GM18858 (cell line): ENCODE measurements around the gene FOXRED1.
"Not testable (repeated sequence)": the region's sequence is repeated elsewhere in the genome, so short reads cannot be mapped to it uniquely, and the experiment has no call there.

Source experiments
- ATAC-seq: cut with Tn5 transposase; IDR thresholded peaks from one replicate; pipeline ENCODE4 v1.9.1; 2021; ENCODE audit not compliant: unreplicated experiment

Gene FOXRED1

DNA sequence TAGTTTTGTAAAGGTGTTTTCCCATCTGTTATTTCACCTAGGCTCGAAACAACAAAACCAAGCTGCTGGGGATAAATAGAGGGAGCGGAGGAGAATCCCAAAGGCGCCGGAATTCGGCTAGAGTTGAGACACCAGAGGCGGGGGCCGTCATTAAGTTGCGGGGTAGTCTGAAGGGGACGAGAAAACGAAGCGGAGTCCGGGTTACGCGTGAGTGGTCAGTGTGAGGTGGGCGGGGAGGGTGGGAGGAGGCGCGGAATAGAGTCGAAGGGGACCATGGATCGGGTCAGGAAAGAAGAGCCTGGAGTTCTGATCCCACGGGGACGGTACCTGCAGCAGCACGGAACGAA lies 620 bp upstream of the FOXRED1 start:
- no peak for ATAC-seq

- no peak for ATAC-seq
Measured at GRCh38 chr11:126277322-126277721, 8.4 kb downstream of the FOXRED1 start.

GRCh38 chr11:126277780-126278179 lies 8.8 kb downstream of the FOXRED1 start:
- ATAC-seq = no peak

DNA sequence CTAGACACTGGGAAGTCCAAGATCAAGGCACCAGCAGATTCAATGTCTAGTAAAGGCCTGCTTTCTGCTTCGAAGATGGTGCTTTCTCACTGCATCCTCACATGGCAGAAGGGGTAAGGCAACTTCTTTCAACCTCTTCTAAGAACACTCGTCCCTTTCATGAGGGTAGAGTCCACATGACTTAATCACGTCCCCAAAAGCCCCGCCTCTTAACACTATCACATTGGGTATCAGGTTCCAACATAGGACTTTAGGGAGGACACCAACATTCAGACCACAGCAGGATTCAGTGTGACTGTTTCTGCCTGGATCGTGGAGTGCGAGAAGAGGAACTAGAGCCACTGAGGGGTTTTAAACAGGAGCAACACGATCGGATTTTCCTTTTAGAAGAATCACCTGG lies 10.2 kb downstream of the FOXRED1 start:
- no peak for ATAC-seq

GRCh38 chr11:126280595-126280994 lies 11.6 kb downstream of the FOXRED1 start:
- ATAC-seq = no peak

- ATAC-seq = no peak
Measured at GRCh38 chr11:126281245-126281644, 12.3 kb downstream of the FOXRED1 start.

DNA sequence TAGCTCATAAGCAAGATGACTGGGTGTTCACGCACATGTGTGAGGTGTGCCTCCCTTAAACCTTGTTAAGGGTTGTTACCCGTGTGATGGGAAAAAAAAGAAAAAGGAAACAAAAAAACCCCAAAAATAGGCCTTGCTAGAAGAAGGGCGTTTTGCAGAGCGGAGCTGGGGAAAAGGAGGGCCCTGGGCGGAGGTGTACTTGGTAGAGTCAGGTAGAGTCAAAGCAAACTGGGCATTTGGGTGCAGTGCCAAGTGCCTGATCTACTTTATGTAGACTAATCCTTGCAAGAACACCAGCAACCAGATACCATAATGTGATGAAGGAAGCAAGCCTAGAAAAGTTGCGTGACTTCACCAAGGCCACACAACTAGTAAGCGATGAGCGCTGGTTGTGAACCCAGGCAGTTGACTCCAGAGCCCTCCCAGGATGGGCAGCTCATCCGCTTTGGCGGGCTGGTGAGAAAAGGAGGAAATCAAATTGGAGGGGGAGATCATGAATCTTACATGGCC lies 12.8 kb downstream of the FOXRED1 start:
- no peak for ATAC-seq

- no peak for ATAC-seq
Measured at GRCh38 chr11:126282361-126282735, 13.4 kb downstream of the FOXRED1 start.

DNA sequence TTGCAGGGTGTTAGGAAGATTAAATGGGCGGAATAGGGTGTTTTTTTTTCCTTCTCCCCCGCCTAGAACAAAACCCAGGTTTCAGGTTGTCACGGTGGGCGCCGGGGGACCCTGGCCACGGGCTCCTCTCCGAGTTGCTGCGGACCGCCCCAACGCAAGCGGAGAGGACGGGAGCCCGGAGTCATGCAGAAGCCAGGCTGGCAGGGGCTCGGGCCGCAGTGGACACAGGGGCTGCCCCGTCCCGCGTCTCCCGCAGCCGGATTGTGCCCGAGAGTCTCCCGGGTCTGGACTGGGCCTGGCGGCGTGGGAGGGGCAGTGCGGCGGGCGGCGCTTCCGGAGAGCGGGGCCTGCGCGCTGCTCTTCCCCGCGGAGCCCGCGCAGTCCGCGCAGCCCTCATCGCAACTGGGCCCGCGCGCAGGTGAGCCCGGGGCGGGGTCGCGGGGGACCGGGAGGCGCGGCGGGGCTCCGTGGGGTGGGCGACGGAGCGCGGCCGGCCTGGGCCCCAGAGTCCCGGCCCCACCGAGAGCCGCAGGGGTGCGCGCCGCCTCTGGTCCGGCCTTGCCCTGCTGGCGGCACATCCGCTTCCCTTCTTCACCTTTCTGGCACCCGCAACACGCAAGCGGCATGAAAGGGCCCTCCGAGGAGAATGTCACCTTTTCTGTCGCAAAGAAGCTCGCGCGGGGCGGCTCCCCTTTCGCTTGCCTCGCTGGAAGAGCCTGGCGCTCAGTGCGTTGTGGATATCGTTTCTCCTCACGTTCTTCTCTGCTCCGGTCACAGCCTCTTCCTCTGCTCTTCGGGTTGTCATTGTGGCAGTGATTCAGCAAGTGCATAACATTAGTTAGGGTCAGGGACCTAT lies 14.0 kb downstream of the FOXRED1 start, which contains the start of gene TIRAP:
Gene TIRAP (plus strand): TSS at position 358 of the 856 bp plus-strand sequence. CDS start 7,802 bp downstream, outside the sequence.
- ATAC-seq = peak; percentile 37

- ATAC-seq = peak; percentile 56
Measured at GRCh38 chr11:126284829-126285228, 15.9 kb downstream of the FOXRED1 start.

GRCh38 chr11:126288237-126288636 lies 19.3 kb downstream of the FOXRED1 start:
- no peak for ATAC-seq

DNA sequence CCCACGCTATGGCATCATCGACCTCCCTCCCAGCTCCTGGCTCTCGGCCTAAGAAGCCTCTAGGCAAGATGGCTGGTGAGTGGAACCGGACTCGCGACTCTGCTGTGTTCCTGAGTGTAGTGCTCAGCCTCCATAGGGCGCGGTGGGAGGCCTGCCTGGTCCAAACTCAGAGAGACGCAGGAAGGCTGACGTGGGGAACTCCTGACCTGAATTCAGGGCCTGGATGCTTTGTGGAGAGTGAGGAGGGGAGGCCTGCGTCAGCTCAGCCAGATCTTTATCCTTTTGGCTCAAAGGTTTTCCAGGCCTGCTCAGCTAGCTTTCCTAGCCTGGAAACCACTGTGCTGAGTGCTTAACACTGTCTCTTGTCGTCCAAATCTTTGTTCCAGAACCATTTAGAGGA lies 21.9 kb downstream of the FOXRED1 start:
- ATAC-seq = no peak

GRCh38 chr11:126293726-126294125 lies 24.8 kb downstream of the FOXRED1 start:
- ATAC-seq = no peak

DNA sequence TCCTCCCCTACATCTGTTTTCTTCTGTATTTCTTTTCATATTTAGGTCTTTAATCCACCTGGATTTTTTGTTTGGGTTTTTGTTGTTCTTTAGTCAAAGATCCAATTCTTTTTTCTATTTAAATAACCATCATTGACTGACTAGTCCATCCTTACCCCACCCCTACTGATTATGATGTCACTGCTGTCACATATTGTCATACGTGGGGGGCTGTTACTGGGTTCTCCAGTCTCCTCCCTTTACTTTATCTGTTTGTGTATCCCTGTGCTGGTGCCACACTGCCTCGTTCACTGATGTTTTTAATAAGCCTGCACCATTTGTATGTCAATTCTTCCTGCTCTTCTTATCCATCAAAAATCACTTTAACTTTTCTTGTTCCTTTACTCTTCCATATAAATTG lies 28.1 kb downstream of the FOXRED1 start:
- ATAC-seq = no peak

DNA sequence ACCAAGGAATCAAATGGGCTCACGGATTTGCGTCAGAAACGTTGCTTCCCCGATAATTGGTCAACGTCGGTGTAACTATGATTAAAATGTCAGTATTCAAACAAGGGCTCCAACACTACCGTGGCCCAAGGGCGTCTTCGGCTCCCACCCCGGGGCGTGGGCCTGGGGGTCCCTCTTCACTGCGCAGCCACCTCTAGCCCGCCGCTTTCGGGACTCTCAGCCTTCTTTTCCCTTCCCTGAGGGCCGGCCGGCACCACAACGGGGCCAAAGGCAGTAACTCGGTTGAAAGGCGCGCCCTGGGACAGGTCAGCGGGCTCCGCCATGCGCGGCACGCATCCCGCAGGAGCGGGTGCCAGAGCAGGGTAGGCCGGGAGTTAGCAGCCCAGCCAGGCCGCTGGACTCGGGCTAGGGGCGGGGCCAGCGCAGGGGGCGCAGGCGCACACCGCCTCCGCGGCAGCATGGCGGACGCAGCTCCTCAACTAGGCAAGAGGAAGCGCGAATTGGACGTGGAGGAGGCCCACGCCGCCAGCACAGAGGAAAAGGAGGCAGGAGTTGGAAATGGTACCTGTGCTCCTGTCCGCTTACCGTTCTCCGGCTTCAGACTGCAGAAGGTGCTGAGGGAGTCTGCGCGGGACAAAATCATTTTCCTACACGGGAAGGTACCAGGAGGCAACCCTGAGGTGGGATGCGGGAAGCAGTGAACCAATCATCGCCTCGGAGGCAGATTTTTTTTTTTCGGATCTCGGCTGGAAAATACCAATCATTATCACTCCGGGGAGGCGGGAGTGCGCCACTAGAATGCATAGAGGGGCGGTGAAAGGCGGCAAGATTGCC lies 34.9 kb downstream of the FOXRED1 start, which contains the start of gene DCPS:
Gene DCPS (plus strand): TSS at position 438 of the 834 bp plus-strand sequence. CDS start 21 bp downstream, at position 459.
- ATAC-seq = peak; percentile 74

DNA sequence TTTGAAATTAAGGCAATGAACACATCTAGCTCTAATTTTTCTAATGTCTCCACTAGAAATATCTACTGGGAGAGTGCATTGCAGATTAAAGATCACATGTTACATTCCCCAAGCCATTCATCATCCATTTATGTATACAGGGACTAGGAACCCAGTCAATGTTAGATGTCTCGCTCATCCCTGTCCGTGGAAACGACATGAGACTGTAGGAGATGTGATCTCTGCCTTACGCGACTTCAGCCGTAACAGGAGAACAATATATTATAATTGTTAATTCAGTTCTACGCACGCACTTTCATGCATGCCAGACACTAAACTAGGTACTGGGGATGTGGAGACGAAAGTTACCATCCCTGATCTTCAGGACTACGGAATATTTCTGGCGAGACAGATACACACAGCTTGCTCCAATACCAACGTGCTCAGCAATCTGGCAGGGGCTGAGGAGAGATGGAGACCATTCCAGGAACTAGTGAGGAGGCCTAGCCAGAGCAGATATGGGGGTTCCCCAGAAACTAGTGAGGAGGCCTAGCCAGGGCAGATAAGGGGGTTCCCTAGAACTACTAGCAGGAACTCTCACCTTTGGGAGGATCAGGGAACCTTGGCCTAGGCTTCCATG lies 35.6 kb downstream of the FOXRED1 start:
- ATAC-seq = no peak

DNA sequence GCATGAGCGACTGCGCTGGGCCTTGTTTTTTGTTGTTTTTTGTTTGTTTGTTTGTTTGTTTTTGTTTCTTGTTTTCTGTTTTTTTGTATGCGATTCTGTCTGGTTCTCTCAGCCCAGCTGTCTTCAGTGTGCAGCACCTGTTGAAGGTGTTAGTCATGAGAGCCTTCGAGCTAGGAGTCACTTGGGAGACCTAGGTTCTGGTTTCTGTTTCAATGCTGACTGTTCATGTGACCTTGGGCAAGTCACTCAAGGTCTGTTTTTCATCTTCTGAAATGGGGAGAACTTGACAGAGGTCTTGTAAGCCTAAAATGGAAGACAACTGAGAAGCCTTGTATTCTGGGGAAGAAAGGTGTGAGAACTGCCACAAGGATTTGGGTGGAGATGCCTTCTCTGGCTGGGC lies 36.7 kb downstream of the FOXRED1 start:
- peak; percentile 43 for ATAC-seq

- ATAC-seq = no peak
Measured at GRCh38 chr11:126307706-126308105, 38.8 kb downstream of the FOXRED1 start.

DNA sequence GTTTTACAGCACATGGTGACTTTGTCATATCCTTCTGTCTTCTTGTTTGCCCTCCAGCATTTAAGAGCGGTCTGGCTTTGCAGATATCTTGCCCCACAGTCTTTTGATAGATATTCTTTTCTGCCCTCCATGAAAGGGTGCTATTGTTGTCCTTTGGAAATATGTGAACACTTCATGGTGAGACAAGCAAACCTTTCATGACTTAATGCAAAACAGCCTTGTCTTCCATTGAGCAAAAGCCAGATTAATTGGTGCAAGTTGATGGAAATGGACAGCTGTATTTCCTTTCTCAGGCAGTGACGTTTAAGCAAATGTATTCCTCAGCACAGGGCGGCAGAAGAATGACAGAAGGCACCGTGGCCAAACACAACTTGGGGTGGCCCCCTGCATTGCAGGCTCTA lies 39.3 kb downstream of the FOXRED1 start:
- no peak for ATAC-seq

GRCh38 chr11:126308771-126309170 lies 39.8 kb downstream of the FOXRED1 start:
- ATAC-seq = not testable (repeated sequence)
